Measurements from ENCODE around the gene MRPL11.

DNA sequence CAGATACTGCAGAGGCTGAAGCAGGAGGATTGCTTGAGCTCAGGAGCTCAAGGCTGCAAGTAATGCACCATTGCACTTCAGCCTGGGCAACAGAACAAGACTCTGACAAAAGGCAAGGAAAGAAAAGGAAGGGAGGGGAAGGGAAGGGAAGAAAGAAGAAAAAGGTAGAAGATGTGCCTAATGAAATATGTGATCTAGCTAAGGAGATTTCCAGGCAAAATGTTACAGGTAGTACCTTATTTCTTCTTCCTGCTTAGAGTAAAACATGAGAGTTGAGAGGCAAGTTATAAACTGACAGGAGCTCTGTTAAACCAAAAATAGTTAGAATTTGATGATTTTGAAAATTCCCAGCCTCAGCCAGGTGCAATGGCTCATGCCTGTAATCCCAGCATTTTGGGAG, 23.4 kb upstream of the MRPL11 start:
- TF ChIP-seq CTCF (conservative IDR thresholded peaks at IDR 0.05; ENCODE audit: low read depth, low read length) = no peak
- TF ChIP-seq EZH2 (IDR thresholded peaks at IDR 0.05; ENCODE audit: borderline replicate concordance, low read depth, low read length, poor library complexity, severe bottlenecking) = no peak
